Measurements from ENCODE around the gene IGSF10.

DNA sequence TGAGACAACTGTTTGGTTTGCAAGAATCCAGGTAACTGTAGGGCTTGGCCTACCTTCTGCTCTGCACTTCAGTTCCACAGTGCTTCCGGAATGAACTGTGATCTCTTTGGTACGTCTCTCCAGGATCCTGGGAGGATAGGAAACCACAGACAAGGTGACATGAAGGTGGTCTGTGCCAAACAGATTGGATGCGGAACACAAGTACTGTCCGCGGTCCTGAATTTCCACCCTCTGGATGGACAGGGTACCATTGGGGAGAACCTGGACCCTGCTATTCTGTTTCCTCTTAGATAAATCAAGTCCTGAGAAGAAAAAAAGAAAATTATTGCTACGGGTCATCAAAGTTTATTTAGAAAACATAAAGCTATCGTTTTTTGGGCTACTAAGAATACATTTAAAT lies 17.3 kb downstream of the IGSF10 start:
- TF ChIP-seq, protein P1, sequence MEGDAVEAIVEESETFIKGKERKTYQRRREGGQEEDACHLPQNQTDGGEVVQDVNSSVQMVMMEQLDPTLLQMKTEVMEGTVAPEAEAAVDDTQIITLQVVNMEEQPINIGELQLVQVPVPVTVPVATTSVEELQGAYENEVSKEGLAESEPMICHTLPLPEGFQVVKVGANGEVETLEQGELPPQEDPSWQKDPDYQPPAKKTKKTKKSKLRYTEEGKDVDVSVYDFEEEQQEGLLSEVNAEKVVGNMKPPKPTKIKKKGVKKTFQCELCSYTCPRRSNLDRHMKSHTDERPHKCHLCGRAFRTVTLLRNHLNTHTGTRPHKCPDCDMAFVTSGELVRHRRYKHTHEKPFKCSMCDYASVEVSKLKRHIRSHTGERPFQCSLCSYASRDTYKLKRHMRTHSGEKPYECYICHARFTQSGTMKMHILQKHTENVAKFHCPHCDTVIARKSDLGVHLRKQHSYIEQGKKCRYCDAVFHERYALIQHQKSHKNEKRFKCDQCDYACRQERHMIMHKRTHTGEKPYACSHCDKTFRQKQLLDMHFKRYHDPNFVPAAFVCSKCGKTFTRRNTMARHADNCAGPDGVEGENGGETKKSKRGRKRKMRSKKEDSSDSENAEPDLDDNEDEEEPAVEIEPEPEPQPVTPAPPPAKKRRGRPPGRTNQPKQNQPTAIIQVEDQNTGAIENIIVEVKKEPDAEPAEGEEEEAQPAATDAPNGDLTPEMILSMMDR (conservative IDR thresholded peaks at IDR 0.05): no peak
- no peak for TF ChIP-seq EZH2 (IDR thresholded peaks at IDR 0.05; ENCODE audit: low read depth)
